ENCODE measurements around the gene TSPAN7. TPM values are rescaled to one million over a fixed set of nuclear protein-coding genes. Genes with fewer than 3 reads are reported as not detected.
A peak's percentile ranks its signal among the peaks of the same experiment; 100 is the strongest.

TSPAN7 gene
- total RNA-seq, 1 donor, result not detected

- no peak for DNase-seq (ENCODE audit: low read depth)
- no peak for TF ChIP-seq CTCF (IDR thresholded peaks at IDR 0.05; ENCODE audit: insufficient read depth, low read depth, low read length)
Observed at GRCh38 chrX:38649221-38649620, 87.9 kb downstream of the TSPAN7 start.

GRCh38 chrX:38649674-38650647 is 88.6 kb downstream of the TSPAN7 start:
- H3K4me3 ChIP-seq (ENCODE audit: low read depth, low read length), result no peak overlapping the region
- TF ChIP-seq CTCF (IDR thresholded peaks at IDR 0.05; ENCODE audit: insufficient read depth, low read depth, low read length), result no peak
- no peak for DNase-seq (ENCODE audit: low read depth)

More at GRCh38 chrX:38649221-38649620, 87.9 kb downstream of the TSPAN7 start:
- H3K4me3 ChIP-seq (ENCODE audit: low read depth, low read length), result no peak overlapping the region

- TF ChIP-seq CTCF (IDR thresholded peaks at IDR 0.05; ENCODE audit: insufficient read depth, low read depth, low read length), result no peak
- no peak for DNase-seq (ENCODE audit: low read depth)
- H3K4me3 ChIP-seq (ENCODE audit: low read depth, low read length), result no peak overlapping the region
Observed at GRCh38 chrX:38651625-38652601, 90.6 kb downstream of the TSPAN7 start.

GRCh38 chrX:38652934-38653442 is 91.6 kb downstream of the TSPAN7 start:
- no peak for TF ChIP-seq CTCF (IDR thresholded peaks at IDR 0.05; ENCODE audit: insufficient read depth, low read depth, low read length)
- H3K4me3 ChIP-seq (ENCODE audit: low read depth, low read length), result no peak overlapping the region

GRCh38 chrX:38654302-38654701 is 93.0 kb downstream of the TSPAN7 start:
- no peak overlapping the region for H3K4me3 ChIP-seq (ENCODE audit: low read depth, low read length)
- TF ChIP-seq CTCF (IDR thresholded peaks at IDR 0.05; ENCODE audit: insufficient read depth, low read depth, low read length), result peak; percentile 29
- peak; percentile 22 for DNase-seq (ENCODE audit: low read depth)

More at GRCh38 chrX:38652934-38653442, 91.6 kb downstream of the TSPAN7 start:
- DNase-seq (ENCODE audit: low read depth), result no peak

GRCh38 chrX:38656350-38656915 is 95.1 kb downstream of the TSPAN7 start:
- no peak overlapping the region for H3K4me3 ChIP-seq (ENCODE audit: low read depth, low read length)
- TF ChIP-seq CTCF (IDR thresholded peaks at IDR 0.05; ENCODE audit: insufficient read depth, low read depth, low read length), result no peak
- DNase-seq (ENCODE audit: low read depth), result no peak
